Ishikawa (cell line): ENCODE results near the gene KCNQ5.

Experiments used
- CEBPB ChIP-seq: IDR thresholded peaks from 2 replicates; pipeline ENCODE4 v1.6.1; 2012
- CREB1 ChIP-seq: IDR thresholded peaks from 2 replicates; pipeline ENCODE4 v1.6.1; 2012; ENCODE audit warnings: low read depth
- EGR1 ChIP-seq: IDR thresholded peaks from 2 replicates; pipeline ENCODE4 v1.6.1; 2012
- EP300 ChIP-seq: IDR thresholded peaks from 2 replicates; pipeline ENCODE4 v1.6.1; 2012; ENCODE audit warnings: borderline replicate concordance
- FOXM1 ChIP-seq: IDR thresholded peaks from 2 replicates; pipeline ENCODE4 v1.6.1; 2012; ENCODE audit warnings: low read depth, borderline replicate concordance
- MAX ChIP-seq: IDR thresholded peaks from 2 replicates; pipeline ENCODE4 v1.6.1; 2012
- NFIC ChIP-seq: IDR thresholded peaks from 2 replicates; pipeline ENCODE4 v1.6.1; 2012
- RAD21 ChIP-seq: IDR thresholded peaks from 2 replicates; pipeline ENCODE4 v1.6.1; 2012; ENCODE audit warnings: low read depth
- REST ChIP-seq: IDR thresholded peaks from 2 replicates; pipeline ENCODE4 v1.6.1; 2012; ENCODE audit warnings: low read depth, mild to moderate bottlenecking
- TAF1 ChIP-seq: IDR thresholded peaks from 2 replicates; pipeline ENCODE4 v1.6.1; 2012; ENCODE audit warnings: low read depth, mild to moderate bottlenecking
- TCF12 ChIP-seq: IDR thresholded peaks from 2 replicates; pipeline ENCODE4 v1.6.1; 2012; ENCODE audit warnings: low read depth
- TEAD4 ChIP-seq: IDR thresholded peaks from 2 replicates; pipeline ENCODE4 v1.6.1; 2012
- USF1 ChIP-seq: IDR thresholded peaks from 2 replicates; pipeline ENCODE4 v1.6.1; 2012
- YY1 ChIP-seq: IDR thresholded peaks from 2 replicates; pipeline ENCODE4 v1.6.1; 2012; ENCODE audit warnings: low read depth
- ZBTB7A ChIP-seq: IDR thresholded peaks from 2 replicates; pipeline ENCODE4 v1.6.1; 2012; ENCODE audit warnings: low read depth

KCNQ5 gene

GRCh38 chr6:73107016-73107415 is 485.2 kb downstream of the KCNQ5 start:
- TF ChIP-seq RAD21, result no peak
- TF ChIP-seq CREB1, result no peak
- no peak for TF ChIP-seq TEAD4
- no peak for TF ChIP-seq EGR1
- TF ChIP-seq YY1, result no peak
- TF ChIP-seq USF1, result no peak
- TF ChIP-seq FOXM1, result no peak
- TF ChIP-seq NFIC, result no peak
- no peak for TF ChIP-seq CEBPB
- TF ChIP-seq REST, result no peak

GRCh38 chr6:73108949-73109348 is 487.1 kb downstream of the KCNQ5 start:
- no peak for TF ChIP-seq TAF1

GRCh38 chr6:73109659-73110058 is 487.8 kb downstream of the KCNQ5 start:
- TF ChIP-seq YY1 (no peak), TAF1 (no peak)

- no peak for TF ChIP-seq TAF1
- no peak for TF ChIP-seq TCF12
- TF ChIP-seq RAD21, result no peak
- no peak for TF ChIP-seq NFIC
- no peak for TF ChIP-seq FOXM1
- no peak for TF ChIP-seq CEBPB
- TF ChIP-seq YY1, result no peak
- TF ChIP-seq REST, result no peak
- TF ChIP-seq EP300, result no peak
- TF ChIP-seq USF1, result no peak
- TF ChIP-seq EGR1, result no peak
- TF ChIP-seq ZBTB7A, result no peak
- TF ChIP-seq TEAD4, result no peak
- TF ChIP-seq CREB1, result no peak
- no peak for TF ChIP-seq MAX
These were observed 494.5 kb downstream of the KCNQ5 start for GRCh38 chr6:73116330-73116729.

GRCh38 chr6:73121421-73121993 is 499.6 kb downstream of the KCNQ5 start:
- TF ChIP-seq REST (peak; percentile 83), TCF12 (no peak), YY1 (no peak), TEAD4 (no peak)

GRCh38 chr6:73123632-73124329 is 501.9 kb downstream of the KCNQ5 start:
- TF ChIP-seq FOXM1 (no peak), CREB1 (no peak)
